NCI-H1417 (cell line): ENCODE measurements around the gene VSTM4.

Experiments
- DNase-seq, 3 experiments: peaks; one replicate each; lab custom pipeline; 2025; lab: John Stamatoyannopoulos, UW

The VSTM4 gene

DNA sequence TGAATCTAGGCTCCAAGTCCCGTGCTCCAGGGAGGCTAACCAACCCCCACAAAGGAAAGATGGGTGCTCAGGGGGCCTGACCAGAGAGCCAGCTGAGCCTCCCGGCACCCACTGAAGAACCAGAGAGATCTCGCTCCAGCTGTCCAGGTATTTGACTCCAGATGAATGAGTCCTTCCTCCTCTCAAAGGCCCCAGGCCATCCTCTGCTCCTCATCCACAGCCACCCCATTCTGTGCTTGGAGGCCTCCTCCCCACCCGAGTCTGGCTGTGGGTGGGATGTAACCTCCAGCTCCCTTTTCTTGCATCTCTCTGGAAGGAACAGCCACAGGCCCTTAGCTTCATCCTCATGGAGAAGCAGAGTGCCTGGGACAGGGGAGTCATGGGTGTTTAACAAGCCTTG lies 44.6 kb downstream of the VSTM4 start:
- DNase-seq, result no peak

DNA sequence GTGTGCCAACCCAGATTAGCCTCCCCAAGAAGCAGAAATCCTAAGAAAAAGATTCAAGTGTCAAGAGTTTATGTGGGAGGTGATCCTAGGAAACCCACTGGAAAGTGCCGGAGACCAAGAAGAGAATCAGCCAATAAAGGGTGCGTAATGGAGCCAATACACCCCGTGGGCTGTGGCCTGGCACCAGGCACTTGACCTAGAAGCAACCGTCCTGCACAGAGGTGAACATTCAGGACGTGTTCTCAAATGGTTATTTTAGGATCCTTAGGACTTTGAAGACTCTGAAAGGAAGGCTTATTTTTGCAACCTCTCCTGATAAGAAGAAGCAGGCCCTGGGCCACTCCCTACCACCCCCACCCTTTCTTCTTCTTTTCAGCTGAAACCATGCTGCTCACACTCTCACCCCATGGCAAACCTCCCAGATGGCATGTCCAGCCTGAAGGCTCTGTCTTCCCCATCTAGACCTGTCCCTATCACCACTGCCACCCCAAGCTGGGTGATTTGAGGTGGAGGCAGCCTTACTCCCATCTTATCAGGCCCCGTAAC lies 46.6 kb downstream of the VSTM4 start:
- no peak for DNase-seq

DNA sequence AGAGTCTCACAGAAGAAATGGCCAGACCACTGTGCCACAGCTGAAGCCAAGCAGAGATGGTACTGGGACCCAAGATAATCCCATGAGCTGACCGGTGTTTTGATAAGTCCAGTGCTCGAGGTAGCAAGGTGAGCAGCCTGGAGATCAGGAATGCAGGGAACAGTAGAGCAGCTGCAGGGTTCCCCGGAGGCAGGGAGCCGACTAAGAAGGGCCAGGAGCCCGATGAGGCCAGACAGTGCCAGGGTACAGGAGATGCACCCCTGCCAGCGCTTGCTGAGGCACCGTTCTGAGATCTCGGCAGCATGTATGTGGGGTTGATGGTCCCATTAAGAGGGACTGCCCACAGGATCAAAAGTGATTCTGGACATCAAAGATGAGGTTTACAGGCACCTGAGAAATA lies 47.1 kb downstream of the VSTM4 start:
- no peak for DNase-seq

DNA sequence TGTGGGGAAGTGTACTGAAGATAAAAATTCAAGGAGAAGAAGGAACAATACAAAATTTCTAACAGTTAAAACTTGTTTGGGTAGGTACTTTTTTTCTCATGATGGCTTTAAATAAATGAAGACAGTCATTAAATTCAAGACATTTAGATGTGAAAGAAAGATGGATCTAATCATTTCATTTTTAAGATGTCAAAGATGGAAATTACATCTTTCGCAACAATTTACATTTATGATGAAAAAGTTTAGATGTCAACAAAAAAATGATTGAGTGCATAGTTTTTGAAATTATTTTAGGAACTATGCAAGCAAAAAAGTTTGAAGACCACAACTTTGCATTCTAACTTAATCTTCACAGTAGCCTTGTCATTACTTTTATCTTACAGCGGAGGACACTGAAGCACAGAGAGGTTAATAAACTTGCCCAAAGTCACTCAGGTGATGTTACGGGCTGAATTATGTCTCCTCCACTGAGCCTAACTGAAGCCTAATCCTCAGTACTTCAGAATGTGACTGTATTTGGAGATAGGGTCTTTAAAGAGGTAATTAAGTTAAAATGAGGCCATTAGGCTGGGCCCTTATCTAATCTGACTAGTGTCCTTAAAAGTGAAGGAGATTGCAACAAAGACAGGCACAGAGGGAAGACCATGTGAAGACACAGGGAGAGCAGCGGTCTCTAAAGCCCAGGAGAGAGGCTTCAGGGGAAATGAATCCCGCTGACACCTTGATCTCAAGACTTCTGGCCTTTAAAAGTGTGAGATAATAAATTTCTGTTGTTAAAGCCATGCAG lies 48.2 kb downstream of the VSTM4 start:
- DNase-seq, result no peak

DNA sequence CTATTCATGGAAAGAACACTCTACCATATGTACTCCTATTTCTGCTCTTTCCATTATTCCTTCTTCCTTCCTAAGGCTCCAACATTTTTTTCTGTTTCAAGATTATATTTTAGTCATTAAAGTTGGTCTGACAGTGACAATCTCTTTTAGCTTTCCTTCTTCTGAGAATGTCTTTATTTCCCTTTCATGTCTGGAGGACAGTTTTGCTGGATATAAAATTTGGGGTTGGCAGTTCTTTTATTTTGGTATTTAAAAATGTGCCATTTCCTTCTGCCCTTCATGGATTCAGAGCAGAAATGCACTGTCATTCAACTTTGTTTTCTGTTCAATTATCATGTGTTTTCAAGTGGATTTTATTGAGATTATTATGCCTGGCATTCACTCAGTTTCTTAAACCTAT lies 53.1 kb downstream of the VSTM4 start:
- DNase-seq, result no peak

DNA sequence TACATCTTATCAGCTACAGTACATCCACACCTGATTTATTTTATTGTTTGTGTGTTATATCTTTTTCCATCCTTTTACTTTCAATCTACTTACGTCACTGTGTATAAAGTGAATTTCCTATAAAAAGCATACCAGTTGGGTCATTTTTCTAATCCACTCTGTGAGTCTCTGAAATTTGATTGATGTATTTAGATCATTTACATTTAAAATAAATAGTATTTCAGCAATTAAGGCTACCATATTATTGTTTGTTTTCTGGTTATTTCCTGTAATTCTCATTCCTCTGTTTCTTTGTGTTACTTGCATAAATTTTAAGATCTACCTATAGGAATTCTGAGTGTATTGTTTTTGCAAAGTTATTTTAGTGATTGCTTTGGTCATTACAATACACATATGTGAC lies 53.7 kb downstream of the VSTM4 start:
- no peak for DNase-seq

DNA sequence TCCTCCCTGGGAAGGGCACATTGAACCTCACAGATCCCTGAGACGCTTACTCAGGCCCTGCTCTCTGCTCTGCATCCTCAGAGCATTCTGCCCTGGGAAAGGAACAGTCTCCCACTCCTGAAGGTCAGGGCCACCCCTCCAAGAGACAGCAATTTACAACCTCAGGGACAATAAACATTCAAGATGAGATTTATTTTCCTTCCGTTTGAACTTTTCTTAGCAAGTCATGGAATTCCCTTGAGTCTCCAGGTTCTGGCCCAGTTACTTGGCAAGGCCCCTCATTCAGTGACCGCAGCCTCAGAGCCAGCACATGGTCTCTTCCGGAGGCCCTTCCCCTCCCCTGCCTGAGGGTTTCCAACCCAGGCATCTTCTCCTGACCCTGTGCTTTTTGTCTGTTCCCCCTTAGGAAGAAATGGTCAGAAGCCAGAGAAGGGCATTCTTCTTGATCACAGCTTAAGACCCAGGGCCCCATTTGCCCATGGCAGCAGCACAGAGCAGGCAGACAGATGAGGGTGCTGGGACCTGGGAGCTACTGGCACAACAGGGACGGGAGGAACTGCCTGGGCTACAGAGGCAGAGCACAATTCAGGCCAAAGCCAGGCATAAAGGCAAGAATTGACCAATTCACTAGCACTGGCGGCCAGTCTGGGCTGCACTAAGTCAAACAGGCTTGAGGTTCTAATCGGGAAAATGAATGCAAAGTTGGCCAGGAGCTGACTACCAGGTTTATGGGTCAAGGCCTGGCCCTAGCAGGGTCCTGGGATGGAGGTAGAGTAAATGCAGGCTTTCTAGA lies 56.7 kb downstream of the VSTM4 start:
- no peak for DNase-seq

DNA sequence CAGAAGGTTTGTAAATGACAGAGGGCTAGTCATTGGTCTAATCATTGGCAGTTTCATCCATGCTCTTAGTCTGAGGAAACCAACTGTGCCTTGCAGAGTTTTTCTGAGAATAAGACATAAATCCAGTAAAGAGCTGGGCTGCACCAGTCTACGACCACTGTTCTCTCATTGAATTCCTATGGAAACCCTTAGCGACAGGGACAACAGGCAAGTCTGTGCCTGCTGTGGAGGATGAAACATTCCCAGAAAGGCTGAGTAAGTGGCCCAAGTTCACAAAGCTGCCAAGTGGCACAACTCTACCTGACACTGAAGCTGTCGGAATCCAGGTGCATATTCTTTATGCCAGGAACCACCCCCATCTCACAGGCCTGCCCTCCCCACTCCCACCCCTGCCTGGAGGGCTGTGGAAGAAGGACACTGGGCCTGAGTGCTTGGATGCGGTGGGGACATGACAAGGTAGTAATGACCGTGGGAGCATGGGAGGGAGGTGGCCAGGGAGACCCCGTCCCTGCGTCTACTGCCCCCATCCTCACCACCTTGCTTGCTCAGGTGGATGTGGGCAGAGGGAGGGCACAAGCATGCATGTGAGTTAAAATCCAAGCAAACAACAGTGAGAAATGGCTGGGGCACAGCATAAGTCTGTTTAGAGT lies 58.0 kb downstream of the VSTM4 start:
- no peak for DNase-seq

DNA sequence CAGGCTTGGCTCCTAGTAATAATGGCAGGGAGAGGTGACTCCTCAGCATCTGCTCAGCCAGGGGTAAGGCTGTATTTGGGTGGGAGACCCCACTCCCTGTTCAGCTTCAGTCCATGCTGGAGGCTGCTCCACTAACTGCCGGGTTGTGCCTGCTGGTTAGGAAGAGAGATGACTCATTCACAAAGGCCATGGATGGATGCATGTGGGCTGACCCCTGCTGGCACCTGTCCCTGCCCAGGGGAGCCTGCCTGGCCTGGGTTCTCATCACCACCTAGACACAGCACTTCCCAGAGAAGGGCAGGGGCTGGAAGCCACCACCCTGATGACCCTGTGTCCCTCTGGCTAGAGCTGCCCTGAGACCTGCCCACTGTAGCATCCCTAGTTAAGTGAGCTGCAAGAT lies 59.0 kb downstream of the VSTM4 start:
- DNase-seq, result no peak

DNA sequence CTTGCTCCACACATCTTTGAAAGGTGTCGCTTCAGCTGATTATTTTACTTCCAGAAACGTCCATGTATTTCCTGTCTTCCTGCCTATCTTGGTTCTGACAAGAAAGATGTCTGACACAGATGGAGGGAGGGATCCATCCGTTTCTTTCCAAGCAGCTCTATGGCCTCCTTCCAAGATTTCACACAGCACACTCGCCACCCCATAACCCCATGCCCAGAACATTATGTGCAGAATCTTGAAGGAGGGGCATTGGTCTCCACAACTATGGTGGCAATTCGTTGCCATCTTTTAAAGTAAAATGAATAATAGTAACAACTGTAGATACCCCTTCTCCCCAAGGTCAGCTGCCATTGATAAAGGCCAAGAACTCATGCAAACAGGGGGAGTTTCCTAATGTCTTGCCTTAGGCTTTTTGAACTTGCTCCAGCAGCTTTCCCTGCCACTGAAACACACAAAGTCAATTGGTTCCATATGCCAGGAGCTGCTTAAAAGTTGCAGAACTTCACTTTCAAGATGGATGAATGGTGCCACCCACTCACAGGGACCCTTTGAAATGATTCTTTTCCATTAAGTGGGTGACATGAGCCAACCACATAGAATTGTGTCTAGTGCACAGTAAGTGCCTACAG lies 60.0 kb downstream of the VSTM4 start:
- DNase-seq, result no peak

DNA sequence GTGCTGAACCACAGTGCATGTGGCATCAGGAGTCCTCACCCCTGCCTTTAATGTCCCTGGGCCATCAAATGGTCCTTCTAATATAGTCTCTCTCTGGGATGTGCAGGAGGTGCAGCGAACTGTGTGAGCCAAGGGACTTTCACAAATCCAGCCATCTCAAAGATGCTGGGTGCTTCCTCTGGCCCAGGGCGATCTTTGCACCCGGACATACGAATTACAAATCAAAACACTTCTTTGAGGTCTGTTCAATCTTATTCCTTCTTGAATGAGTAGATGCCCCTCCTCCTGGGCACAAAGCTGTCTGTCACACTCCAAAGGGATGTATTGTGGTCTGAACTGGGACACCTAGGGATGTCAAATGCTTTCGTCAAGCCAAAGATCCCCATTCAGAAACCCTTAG lies 60.6 kb downstream of the VSTM4 start:
- no peak for DNase-seq

DNA sequence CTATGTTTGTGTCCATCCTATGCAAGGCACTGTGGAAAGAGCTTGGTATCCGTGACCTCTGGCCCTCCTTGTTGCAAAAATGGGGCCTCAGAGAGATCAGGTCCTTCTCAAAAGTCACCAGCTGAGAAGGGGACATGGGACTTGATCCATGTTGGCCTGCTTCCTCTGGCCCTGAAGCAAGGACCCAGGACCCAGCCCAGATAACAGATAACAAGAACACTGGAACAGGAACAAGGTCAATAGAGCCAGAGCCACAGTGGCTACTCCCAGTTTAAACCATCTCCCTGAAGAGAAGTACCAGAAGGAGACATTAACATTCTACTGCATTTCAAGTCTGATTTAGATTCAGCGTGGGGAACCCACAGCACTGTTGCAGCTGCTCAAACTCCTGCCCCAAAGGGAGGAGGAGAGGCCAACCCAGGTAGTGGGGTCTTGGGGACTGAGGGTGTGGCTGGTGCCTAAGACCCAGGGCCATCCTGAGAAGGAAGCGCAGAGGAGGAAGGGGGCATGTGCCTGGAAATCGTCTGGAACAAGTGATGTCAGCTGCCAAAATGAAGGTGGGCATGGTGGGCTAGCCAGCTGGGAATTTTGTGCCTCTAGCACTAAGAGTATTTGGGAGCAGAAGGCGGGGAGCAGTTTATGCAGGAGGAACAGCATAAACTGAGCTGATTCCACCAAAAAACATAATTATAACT lies 61.2 kb downstream of the VSTM4 start:
- no peak for DNase-seq

DNA sequence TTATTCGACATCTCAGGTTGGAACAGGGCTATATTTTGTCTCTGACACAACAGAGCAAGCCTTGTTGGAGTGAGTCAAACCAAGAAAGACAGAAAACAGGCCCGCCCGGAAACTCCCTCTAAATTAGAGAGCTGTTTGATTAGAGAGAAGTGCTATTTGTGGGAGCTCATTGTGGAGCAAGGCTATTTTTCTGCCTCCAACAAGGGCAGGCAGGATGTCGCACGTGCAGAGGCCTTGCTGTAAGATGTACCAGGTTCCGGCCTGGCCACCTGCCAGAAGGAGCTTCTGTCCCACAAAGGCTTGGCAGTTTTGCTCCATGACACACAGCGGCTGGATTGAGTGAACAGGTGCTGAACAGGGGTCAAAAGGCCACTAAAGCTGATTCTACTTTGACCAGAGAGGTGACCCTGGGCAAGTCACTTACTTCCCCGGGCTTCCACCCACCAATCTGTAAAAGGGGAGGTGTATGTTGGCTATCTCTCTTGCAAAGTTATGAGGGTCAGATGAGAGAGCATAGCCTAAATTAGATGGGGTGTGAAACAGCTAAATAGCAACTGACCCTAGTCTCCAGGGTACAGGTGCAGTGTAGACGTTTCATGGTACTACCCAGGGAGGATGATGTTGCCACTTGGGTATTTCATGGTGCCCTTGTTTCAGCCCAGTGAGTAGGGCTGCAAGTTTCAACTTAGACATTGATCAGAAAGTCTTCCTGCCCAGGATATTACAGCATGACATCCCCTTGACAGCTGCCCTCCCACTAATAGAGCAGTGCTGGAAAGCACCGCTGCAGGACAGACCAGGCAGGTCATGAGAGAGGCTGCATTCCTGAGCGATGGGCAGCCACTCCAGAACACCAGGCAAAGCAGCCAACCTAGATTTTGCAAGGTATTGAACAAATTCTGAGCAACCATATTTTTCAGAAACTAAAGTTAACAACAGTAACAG lies 62.0 kb downstream of the VSTM4 start:
- no peak for DNase-seq

DNA sequence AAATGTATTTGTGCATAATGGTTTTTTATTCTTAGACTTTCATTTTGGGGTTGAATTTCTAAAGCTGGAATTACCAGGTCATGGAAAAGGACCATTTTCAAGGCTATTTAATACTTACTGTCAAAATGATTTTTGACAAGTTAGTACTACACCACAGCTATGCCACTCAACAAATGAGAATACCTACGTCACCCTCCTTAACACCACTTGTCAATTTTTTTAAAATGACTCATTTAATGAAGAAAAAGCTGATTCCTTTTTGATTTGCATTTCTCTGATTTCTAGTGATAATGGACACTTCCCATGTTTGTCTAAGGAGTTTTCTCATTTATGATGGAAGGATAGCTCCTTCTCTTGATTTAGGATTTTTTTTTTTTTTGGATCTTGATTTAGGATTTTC lies 63.3 kb downstream of the VSTM4 start:
- DNase-seq, result no peak

DNA sequence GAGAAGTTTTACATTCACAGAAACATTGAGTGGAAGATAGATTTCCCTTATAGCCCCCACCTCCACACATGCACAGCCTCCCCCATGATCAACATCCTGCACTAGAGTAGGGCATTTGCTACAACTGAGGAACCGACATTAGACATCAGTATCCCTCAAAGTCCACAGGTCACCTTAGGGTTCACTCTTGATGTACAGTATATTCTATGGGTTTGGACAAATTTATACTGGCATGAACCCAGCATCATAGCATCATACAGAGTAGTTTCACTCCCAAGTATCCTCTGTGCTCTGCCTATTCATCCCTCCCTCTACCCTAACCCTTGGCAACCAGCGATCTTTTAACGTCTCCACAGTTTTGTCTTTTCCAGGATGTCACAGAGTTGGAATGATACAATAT lies 64.4 kb downstream of the VSTM4 start:
- DNase-seq, result no peak

DNA sequence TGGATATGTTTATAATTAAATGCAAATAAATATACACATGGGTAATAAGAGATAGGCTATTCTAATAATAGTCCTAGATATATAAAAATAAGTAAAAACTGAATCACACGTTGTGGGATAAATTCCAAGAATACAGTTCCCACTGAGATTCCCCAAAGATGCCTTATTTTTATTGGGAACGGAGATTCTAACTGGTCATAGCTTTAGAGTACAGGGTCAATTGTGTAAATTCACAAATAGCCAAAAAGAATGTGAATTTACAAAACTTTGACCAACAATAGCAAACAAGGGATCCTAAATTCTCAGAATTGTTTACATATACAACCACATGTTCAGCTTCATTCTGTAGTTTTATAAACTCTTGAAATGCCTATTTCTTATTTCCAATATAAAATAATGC lies 65.0 kb downstream of the VSTM4 start:
- DNase-seq, result no peak

DNA sequence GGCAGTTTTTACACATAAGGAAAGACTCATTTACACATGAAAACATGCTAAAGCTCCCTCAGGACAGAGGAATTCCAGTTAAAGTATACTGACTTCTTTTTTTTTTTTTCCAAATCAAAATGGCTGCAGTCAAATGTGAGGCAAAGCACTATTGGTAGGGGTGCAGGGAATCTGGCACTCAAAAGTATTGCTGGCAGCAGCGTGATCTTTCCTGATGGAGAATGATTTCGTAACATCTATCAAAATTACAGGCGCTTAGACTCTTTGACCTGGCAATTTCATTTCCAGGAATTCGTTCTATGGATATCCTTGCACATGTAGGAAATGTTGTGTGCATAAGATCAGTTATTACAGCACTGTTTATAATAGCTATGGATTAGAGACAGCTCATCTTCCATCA lies 65.7 kb downstream of the VSTM4 start:
- no peak for DNase-seq

DNA sequence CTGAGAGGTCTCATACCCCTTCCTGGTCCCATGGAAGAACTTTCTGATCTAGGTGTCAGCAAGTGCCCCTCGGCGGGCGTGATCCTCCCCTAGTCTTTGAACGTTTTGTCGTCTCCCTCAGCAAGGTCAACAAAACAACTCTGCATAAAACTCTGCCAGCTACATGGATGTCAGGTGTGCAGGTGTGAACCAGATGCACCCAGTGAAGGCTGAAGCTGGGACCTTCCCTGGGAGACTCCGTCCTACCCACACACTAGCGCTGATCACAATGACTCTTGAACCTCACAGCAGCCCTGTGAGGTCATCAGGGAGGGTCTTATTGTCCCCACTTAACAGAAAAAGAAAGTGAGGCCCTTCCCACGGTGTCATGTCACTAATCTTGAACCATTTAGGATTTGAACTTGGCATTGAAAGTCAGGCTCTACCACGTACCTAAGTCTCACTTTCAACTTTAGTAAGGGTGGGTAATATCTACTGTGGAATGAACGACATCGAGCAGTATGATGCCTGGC lies 68.1 kb downstream of the VSTM4 start:
- no peak for DNase-seq

DNA sequence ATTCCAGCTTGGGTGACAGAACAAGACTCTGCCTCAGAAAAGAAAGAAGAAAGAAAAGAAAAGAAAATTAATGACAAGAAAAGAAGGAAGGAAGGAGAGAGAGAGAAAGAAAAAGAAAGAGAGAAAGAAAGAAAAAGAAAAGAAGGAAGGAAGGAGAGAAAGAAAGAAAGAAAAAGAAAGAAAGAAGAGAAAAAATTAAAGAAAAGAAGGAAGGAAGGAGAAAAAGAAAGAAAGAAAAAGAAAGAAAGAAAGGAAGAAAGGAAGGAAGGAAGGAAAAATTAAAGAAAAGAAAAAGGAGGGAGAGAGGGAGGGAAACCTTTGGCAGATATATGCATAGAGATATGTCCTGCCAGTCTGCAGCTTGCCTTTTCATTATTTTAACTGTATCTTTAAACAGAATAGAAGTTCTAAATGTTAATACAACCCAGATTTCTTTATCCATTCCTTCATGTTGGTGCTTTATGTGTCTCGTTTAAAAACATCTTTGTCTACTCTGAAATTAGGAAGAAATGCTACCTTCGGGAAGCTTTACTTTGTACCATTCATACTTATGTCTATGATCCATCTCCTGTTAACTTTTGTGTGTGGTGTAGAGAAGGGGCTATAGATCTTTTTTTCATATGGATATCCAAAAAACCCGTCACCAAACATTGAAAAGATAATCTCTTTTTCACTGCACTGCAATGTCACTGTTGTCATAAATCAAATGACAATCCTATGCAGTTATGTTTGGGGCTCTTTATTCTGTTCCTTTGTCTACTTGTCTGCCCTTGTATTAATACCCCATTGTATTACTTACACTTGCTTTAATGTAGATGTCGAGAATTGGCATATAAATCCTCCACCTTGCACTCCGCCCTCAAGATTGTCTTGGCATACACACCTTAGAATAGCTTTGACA lies 70.8 kb downstream of the VSTM4 start:
- DNase-seq, result no peak
